GM20431 (cell line): ENCODE data around the gene CHST15.

ENCODE experiments used
- in situ Hi-C: fragments of 300-500 bp; cut with MseI, MboI; formaldehyde crosslinking; loops from one replicate; pipeline ENCODE4 v1.15.0; 2020; ENCODE audit warnings: low sequenced_read_pairs; ENCODE audit not compliant: unreplicated experiment

CHST15 gene

GRCh38 chr10:124049484-124049883 is 43.9 kb downstream of the CHST15 start:
- in situ Hi-C loops, result no loop called here

- in situ Hi-C loops, result no loop called here
These were observed 44.8 kb downstream of the CHST15 start for GRCh38 chr10:124048371-124049290.

- in situ Hi-C loops, result no loop called here
These were observed 45.8 kb downstream of the CHST15 start for GRCh38 chr10:124047427-124048152.

GRCh38 chr10:124045801-124046355 is 47.5 kb downstream of the CHST15 start:
- in situ Hi-C loops, result no loop called here

- in situ Hi-C loops, result no loop called here
These were observed 48.1 kb downstream of the CHST15 start for GRCh38 chr10:124045276-124045675.

GRCh38 chr10:124044143-124044862 is 49.1 kb downstream of the CHST15 start:
- in situ Hi-C loops, result no loop called here

GRCh38 chr10:124043310-124044142 is 49.9 kb downstream of the CHST15 start:
- in situ Hi-C loops, result no loop called here

- in situ Hi-C loops, result no loop called here
These were observed 50.6 kb downstream of the CHST15 start for GRCh38 chr10:124042656-124043309.

- in situ Hi-C loops, result no loop called here
These were observed 51.5 kb downstream of the CHST15 start for GRCh38 chr10:124041675-124042445.

- in situ Hi-C loops, result no loop called here
These were observed 52.8 kb downstream of the CHST15 start for GRCh38 chr10:124040451-124041188.

- in situ Hi-C loops, result no loop called here
These were observed 53.9 kb downstream of the CHST15 start for GRCh38 chr10:124039483-124040013.

GRCh38 chr10:124037784-124038183 is 55.6 kb downstream of the CHST15 start:
- in situ Hi-C loops, result no loop called here

- in situ Hi-C loops, result no loop called here
These were observed 56.1 kb downstream of the CHST15 start for GRCh38 chr10:124037286-124037685.

GRCh38 chr10:124036746-124037145 is 56.7 kb downstream of the CHST15 start:
- in situ Hi-C loops, result no loop called here

- in situ Hi-C loops, result no loop called here
These were observed 57.4 kb downstream of the CHST15 start for GRCh38 chr10:124035928-124036558.

- in situ Hi-C loops, result no loop called here
These were observed 58.0 kb downstream of the CHST15 start for GRCh38 chr10:124035306-124035927.
